ENCODE results near the gene LGALS7.
"Not testable (repeated sequence)": the region's sequence is repeated elsewhere in the genome, so short reads cannot be mapped to it uniquely, and the experiment has no call there.

Gene LGALS7

GRCh38 chr19:38773469-38774177, at the start of gene LGALS7:
Gene LGALS7, minus strand, starts transcription at chr19:38773517. Its CDS starts 25 bp downstream, at chr19:38773492.
- no peak for DNase-seq

GRCh38 chr19:38821230-38821825, 48.0 kb upstream of the LGALS7 start:
- DNase-seq = not testable (repeated sequence)

- no peak for DNase-seq
These were observed 46.1 kb upstream of the LGALS7 start for GRCh38 chr19:38819231-38819920.

DNA sequence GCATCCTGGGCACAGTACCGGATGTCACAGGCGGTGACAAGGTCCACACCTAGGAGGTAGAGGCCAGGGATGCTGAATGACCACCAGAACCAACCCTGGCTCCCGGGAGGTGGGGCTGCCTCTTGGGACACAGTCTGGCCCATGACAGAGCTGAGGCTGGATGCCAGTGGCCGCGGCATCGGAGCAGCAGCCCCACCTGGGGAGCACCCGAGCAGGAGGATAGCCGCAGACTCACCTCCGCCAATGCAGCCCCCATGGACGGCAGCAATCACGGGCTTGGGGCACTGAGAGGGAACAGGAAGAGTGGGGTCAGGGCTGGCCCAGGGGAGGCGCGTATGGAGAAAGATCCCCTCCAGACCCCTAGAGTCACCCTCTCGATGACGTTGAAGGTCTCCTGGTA, 43.8 kb upstream of the LGALS7 start:
- DNase-seq = no peak

DNA sequence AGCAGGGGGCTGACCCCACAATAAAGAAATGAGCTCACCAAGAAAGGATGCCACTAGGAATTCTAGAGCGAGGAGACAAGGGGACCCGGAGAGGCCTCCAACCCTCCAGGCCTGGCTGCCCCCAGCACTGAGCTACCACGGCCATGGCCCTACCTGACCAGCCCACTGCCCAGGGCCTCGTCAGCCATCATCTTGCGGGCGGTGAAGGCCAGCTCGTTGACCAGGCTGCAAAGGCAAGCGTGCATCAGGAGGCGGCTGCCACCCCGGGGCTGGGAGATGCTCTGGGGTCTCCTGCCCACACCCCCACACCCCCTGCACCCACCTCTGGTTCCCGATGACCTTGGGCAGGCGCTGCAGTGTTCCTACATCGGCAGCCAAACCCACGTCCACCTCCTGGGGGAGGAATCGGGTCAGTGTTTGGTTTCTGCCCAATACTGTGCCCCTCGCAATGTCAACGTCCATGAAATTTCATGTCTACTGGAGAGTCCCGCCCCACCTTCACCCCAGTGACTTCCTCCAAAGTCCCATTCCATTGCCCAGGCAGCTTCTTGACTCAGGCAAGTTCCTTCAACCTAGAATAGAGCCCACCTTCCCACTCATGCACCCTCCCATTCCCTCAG, 42.9 kb upstream of the LGALS7 start:
- DNase-seq = no peak

GRCh38 chr19:38815059-38816001, 42.0 kb upstream of the LGALS7 start:
- DNase-seq = no peak

DNA sequence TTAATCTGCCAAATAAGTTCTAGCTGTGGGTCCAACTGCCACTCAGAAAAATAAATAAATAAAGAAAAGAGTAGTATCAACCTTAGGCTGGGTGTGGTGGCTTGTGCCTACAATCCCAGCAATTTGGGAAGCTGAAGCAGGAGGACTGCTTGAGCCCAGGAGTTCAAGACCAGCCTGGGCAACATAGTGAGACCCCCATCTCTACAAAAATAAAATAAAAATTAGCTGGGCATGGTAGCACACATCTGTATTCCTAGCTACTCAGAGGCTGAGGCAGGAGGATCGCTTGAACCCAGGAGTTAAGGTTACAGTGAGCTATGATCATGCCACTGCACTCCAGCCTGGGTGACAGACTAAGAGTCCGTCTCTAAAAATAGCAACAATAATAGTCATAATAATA, 40.6 kb upstream of the LGALS7 start:
- not testable (repeated sequence) for DNase-seq

GRCh38 chr19:38813323-38813722, 40.0 kb upstream of the LGALS7 start:
- DNase-seq = no peak

- DNase-seq = no peak
These were observed 39.6 kb upstream of the LGALS7 start, which contains the start of gene LGALS4 for GRCh38 chr19:38812841-38813320. Gene LGALS4, minus strand, starts transcription at chr19:38812945. Its CDS starts 59 bp downstream, at chr19:38812886.

GRCh38 chr19:38812009-38812840, 38.9 kb upstream of the LGALS7 start:
- DNase-seq = no peak

- no peak for DNase-seq
These were observed 36.4 kb upstream of the LGALS7 start for GRCh38 chr19:38809592-38810252.

GRCh38 chr19:38808741-38809140, 35.4 kb upstream of the LGALS7 start:
- no peak for DNase-seq

- not testable (repeated sequence) for DNase-seq
These were observed 34.2 kb upstream of the LGALS7 start for GRCh38 chr19:38807374-38808098.

GRCh38 chr19:38806371-38806770, 33.1 kb upstream of the LGALS7 start:
- DNase-seq = no peak

DNA sequence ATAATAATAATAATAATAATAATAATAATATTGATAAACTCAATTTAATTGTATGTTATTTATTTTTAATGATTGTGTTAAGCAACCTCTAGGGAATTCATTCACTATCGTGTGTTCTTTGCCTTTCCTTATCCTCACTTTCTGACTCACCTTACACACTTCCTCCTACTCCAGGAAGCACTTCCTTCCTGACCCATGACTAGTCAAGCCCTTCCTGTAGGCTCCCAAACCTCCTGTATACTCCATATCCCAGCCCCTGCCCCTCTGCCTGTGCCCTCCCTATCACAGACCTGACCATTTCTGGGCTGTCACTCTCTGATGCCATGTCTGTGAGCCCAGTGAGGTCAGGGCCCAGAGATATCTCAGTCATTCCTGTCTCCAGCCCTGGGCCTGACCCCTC, 31.9 kb upstream of the LGALS7 start:
- DNase-seq = no peak

GRCh38 chr19:38803543-38803942, 30.2 kb upstream of the LGALS7 start:
- no peak for DNase-seq

- no peak for DNase-seq
These were observed 28.2 kb upstream of the LGALS7 start for GRCh38 chr19:38801359-38802095.

- no peak for DNase-seq
These were observed 27.4 kb upstream of the LGALS7 start for GRCh38 chr19:38800577-38801347.
